A204.1 (cell line): Measurements from ENCODE around the gene CRHR1.

ENCODE experiments used
- FAIRE-seq: peaks from 2 replicates; lab custom pipeline; 2012; peaks lifted over from hg19 to GRCh38; lab: Jason Lieb, UNC

Gene CRHR1

DNA sequence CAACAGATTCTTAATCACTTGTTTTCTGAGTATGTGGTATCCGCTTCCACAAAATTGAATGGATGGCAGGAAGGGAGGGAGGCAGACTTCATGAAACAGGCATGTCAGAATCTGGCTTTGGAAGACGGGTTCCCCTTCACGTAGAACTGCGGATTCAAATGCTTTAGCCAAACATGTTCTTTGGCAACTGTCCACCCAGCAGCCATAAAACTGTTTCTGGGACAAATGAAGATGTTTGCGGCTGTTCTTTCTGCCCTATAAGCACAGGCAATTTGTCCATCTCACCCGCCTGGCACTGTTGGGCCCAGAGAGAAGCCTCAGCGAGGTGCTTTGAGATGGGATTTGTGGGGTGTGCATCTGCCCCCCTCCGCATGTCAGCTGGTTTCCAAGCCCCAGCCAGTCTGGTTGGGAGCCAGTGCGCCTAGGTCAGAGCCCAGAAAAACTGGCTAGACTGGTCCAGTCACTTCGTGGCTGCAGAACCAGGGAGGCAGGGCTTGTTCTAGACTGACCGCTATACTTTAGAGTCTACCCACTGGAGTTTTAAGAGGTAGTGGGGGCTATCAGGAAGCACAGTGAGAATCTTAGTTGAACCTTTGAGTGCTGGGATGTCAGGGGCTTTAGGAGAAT is 6.3 kb downstream of the CRHR1 start:
- no peak for FAIRE-seq

DNA sequence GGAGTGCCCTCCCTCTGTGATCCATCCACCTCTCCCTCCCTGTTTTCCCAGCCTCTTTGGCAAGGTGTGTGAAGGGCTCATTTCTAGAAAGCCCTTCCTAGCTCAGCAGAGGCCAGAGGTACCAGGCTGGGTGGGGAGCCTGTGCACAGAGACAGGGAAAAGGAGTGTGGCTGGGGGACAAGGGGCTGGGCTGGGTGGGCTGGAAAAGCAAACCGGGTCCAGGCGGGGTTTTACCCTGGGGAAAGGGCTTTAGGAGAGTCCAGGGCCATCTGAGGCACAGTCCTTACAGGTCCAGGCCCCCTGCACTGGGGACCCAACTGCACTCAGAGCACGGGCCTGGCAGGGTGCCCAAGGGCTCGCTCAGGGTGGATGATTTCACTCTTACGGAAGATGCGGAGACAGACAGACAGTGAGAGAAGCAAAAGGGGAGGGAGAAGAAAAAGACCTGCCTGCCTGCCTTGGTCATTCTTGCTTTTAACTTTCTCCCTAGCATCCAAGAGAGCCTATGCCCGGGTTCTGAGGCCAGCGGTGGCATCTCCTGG is 7.0 kb downstream of the CRHR1 start:
- FAIRE-seq: no peak

DNA sequence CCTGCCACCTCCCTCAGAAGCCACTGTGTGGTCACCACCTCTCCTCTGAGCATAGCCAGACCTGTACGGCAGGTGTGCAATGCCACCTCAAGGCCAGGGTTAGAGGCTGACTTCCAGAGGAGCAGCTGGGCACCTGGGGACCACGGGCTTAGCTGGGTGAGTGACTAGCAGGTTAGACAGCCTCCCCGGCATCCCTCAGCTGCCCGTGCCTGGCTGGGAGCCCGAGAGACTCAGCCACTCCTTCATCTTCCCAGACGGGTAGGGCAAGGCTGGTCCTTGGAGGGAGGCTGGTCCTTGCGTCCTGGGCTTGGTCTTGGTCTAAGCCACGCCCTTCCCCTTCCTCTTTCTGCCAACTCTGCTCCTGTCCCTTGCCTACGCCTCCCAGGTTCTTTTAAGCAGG is 7.8 kb downstream of the CRHR1 start:
- no peak for FAIRE-seq

GRCh38 chr17:45792437-45792836 is 8.3 kb downstream of the CRHR1 start:
- FAIRE-seq: no peak

- FAIRE-seq: no peak
These were observed 9.1 kb downstream of the CRHR1 start for GRCh38 chr17:45792995-45793755.

DNA sequence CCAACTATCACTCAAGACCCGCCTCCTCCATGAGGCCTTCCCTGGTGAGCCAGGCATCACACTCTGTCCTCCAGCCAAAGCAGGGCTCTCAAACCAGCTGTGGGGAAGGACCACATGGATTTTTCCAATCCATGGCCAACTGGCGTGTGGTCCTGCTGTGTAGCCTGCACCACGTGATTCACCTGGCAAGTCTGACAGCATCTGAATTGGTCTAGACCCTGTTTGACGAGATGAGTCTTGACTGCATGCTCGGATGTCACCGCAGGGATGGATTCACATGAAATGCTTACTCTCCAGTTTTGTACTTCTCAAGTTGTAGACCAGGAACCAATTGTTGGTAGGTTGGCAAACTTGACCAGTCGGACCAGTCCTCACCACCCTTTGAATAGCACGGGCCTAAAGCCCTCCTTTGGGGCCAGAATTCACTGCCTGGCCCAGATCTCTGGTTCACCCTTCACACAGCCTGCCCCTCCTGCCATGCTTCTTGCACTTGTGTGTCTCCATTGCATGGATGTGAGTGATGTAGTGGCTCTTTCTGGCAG is 9.9 kb downstream of the CRHR1 start:
- no peak for FAIRE-seq

DNA sequence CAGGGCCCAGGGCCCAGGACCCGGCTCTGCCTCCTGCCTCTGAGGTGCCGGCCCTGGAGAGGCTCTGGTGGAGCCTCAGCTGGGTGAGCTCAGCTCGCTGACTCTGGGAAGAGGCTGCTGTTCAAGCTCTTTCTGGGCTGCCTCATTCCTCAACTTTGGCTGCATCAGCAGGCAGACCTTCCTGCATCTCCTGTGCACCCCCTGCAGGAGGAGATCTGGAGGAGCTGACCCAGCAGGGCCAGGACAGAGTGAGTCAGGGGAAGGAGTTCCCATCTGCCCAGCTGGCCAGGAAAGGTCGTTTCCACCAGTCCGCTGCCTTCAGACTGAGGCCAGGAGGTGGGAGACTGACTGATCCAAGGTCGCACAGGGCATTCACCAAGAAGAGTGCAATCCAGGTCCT is 10.7 kb downstream of the CRHR1 start:
- no peak for FAIRE-seq

DNA sequence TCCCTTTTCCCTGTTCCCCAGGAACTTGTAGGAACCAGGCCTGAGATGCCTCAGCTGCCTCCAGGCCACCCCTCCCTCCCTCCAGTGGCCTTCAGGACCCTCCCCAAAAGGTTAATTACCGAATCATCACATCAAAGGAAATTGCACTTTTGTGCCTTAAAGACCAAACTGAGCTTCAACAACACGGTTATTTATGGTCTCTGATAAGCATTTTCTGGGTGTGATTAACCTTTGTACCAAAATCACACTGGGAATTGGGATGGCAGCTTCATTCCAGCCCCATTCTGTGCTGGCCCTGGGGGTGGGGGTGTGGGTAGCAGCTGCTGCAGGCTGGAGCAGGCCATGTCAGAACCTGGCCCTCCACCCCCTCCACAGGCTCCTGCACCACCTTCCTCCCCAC is 16.7 kb downstream of the CRHR1 start:
- FAIRE-seq: no peak

DNA sequence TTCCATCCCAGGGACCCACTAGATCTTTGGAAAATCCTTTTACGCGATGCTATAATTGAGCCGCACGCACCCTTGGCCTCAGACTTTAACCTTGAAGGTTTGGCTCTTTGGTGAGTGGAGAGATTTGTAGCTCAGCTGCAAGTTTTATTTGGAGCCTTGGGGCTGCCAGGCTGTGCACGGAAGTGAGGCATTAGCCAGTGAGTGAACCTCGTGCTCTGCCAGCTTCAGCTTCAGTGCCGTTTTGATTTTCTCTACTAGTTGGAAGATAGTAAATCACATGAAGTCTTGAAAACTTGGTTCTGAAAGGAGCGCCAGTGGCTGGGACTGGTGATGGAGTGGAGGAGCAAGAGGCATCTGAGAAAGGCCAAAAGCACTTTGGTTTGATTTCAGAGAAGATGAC is 17.3 kb downstream of the CRHR1 start:
- FAIRE-seq: no peak

DNA sequence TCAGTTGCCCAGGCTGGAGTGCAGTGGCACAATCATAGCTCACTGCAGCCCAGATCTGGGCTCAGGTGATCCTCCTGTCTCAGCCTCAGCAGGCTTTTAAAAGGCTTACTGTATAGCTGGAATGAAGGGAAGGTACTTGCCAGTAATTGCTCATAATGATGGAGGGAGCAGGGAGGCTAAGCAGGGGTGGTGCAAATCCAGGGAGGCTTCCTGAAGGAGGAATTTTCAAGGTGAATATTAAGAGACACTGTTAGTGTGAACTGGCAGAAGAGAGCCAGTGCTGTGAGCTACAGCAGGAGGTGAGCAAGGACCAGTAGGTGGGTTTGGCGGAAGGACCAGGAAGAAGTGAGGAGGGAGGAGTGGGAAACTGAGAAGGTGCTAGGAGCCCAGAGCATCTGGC is 24.7 kb downstream of the CRHR1 start:
- FAIRE-seq: no peak

DNA sequence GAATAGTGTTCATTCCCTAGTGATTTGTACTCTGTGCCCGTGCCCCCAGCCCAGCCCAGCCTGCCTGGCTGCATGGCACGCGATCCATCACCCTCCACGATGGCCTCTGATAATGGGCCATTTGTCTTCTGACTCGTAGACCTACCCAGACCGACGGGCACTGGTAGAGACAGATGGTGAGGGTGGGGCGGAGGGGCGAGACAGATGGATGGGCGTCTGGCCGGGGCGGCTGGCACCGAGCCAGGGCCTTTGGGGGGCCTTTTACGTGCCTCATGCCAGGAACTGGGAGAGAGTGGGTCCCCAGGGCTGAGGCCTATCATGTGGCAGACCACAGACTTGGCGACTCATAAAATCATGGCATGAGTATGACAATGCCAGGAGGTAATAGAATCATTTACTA is 25.4 kb downstream of the CRHR1 start:
- FAIRE-seq: no peak

- no peak for FAIRE-seq
These were observed 28.0 kb downstream of the CRHR1 start for GRCh38 chr17:45812102-45812501.

DNA sequence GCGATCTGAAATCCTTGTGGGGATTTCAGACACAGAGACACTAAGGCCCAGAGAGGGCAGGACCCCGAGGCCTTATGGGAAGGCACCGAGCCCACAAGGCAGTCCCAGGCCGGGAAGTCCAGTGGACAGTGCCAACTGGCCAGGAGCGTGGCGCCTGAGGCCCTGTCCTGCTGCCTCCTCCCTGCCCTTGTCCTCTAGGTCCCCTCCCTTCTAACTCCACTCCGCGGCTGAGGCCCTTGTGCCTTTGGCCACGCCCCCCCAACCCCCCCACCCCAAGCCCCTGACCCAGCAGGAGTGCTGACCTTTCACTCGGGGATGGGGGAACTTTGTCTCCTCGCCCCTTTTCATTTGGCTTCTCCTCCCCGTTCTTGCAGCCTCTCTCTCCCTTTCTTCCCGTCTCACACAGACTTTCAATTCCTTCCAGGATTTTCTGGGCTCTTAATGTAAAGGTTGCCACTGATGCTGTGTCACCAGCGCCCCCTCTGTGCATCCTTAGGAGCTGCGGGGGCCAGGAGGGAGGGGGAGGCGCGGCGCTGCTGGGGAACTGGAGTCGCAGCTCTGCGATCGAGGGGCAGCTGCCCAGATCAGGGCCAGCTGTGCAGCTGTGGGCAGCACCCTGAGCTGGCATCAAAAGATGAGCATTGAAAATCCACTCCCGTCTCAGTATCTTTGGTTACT is 29.1 kb downstream of the CRHR1 start:
- no peak for FAIRE-seq

DNA sequence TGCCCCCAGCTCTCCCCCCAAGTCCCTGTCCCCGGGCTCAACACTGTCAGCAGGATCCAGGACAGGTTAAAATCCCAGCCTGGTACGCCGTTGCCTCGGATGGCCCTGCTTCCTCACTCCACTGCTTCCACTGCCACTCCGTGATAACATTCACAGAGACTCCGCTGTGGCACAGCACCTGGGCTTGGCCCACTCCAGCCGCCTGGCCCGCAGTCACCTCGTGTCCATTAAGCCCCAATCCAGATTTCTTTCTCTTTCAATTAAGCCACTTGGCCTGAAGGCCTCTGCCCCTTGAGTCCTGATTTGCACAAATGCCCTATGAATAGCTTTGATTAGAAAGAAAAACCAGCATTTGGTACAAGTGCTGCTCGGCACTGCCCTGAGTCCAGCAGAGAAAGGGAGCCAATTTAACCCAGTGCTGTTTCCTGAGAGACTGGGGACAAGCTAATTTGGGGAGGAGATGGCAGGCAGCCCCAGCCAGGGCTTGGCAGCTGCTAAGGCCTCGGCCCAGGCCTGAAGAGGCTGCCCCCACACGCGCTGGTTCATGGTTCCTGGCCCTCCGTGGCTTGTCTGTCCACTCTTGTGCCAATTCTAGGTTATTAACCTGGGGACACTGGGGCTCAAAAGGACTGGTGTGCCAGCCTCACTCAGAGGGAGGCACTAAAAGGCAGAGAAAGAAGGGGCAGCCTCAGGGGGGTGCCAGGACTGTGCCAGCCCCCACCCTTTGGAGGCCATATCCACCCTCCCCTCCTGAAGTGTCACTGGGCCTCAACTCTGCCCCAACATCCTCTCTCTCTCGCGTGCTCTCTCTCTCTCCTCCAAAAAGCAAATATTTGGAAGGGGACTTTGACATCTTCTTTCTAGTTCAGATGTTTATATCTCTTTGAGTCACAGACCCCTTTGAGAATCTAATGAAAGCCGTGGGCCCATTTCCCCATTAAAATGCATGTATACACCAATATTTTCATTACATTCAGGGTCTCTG is 30.8 kb downstream of the CRHR1 start:
- FAIRE-seq: no peak

GRCh38 chr17:45815752-45816151 is 31.6 kb downstream of the CRHR1 start:
- no peak for FAIRE-seq

- no peak for FAIRE-seq
These were observed 33.9 kb downstream of the CRHR1 start for GRCh38 chr17:45818041-45818440.

DNA sequence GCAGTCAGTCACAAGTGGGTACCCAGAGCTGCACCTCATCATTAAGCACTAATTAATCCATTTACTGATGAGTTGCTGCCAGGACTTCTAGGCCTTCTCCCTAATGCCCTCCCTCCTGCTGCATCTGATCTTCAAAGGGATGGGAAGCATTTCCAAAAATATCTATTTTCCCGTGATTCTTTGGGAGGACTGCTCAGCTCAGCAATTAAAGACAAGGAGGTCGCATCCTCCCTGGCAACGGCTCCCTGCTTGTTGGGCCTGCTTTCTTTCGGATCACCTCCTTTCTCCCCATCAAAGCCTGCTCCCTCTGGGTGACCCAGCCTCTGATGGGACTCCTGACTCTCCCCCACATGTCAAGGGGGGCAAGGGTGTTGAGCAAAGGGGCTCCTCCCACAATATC is 34.6 kb downstream of the CRHR1 start:
- no peak for FAIRE-seq

GRCh38 chr17:45819632-45820031 is 35.5 kb downstream of the CRHR1 start:
- no peak for FAIRE-seq

DNA sequence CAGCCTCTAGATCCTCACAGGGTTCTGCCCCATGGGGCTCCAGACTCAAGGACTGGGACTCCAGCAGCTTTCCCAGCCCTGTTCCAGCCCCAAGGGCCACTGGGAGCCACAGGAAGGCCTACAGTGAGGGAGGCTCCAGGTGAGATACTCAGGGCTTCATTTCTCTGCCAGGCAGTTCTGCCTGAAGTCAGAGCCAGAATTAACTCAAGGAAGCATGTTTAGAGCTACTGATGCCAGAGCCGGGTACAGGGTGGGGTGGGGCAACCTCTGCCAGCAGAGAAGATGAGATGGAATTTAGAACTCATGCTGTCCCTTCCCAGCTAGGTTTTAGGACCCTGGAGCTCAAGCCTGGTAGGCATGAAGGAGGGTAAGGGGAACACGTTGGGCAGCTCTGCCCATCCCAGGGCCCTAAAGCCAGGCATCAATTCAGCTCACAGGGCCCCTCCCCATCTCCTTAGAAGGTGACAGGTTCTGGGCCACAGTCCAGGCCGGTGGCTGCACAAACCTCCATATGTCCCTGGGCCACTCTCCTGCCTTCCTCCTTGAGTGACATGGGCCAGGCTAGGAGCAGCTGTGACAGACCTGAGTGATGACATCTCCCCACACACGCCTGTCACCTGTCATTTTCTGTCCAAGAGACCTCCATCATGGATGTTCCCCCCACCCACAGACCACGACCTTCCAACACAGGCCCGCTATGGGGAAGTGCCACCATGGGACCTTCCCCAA is 36.1 kb downstream of the CRHR1 start:
- FAIRE-seq: no peak

DNA sequence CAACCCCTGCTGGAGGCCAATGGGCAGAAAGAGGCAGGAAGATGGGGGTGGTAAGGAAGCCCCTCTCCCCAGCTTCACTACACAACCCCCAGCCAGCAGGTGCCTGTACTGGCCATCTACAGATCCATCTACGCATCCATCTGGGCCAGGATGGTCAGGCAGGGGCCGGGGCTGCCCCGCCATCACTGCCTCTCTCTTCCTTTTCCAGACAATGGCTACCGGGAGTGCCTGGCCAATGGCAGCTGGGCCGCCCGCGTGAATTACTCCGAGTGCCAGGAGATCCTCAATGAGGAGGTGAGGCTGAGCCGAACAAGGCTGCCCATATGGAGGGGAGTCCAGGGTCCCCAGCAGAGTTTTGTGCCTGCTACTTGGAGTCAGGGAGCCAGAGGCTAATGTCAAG is 37.0 kb downstream of the CRHR1 start:
- FAIRE-seq: no peak

DNA sequence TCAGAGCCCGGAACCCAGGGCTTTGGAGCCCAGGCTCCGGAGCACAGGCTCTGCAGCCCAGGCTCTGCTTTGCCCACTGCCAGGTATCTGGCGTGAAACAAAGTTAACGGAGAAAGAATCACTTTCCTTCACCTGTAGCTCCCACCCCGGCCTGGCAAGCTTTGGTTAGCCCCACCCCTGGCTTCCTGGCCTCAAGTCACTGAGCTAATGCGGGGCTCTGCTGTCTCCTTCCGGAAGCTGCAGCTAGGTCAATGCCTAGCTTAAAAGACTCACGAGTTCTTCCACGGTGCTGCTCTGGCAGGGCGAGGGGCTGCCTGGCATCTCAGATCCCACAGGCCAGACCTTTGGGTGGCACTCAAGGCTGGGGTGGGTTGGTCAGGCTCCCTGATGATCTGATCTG is 39.5 kb downstream of the CRHR1 start:
- FAIRE-seq: no peak
